CD4-positive, alpha-beta T cell treated with Interleukin-21 for 1 hour (primary cell): ENCODE measurements around the gene PDGFC.

ENCODE experiments used
- DNase-seq: peaks from one replicate; pipeline ENCODE4 v3.0.0-alpha.2; 2020

PDGFC gene

GRCh38 chr4:156778093-156778492, 193.5 kb downstream of the PDGFC start:
- no peak for DNase-seq

DNA sequence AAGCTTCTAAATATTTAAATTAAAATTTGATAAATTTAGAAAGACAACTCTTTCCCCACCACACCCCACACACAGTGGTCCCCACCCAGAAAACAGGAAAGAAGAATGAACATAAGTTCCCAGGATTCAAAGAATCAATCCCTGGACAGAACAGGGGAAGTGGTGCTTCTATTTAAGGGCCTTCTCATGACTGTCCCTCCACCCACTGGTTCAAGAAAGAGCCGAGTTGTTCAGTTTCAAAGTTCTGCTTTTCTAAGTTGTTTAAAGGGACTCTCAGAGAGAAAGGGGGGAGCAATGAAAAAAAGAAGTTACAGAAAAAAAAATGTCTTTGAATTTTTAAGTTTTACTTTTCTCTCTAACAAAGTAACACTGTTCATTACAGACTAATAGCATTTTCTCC, 195.8 kb downstream of the PDGFC start:
- DNase-seq: no peak

DNA sequence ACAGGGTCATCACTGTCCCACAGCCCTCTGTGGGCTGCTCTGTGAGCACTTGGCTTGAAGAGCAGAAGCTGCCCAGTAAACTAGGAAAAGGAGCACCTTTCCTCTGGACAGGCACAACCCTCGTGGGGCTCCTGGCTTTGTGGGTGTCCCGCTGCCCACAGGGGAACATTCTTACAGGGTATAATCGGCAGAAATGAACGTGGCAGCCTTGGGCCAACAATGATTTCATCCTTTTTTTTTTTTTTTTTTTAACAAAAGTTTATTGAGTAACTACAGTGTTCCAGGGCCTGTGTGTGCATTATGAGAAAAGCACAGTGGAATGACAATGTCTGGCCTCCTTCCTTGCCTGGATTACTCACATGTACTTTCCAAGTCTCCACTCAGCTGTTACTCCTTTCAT, 197.2 kb downstream of the PDGFC start:
- DNase-seq: no peak

DNA sequence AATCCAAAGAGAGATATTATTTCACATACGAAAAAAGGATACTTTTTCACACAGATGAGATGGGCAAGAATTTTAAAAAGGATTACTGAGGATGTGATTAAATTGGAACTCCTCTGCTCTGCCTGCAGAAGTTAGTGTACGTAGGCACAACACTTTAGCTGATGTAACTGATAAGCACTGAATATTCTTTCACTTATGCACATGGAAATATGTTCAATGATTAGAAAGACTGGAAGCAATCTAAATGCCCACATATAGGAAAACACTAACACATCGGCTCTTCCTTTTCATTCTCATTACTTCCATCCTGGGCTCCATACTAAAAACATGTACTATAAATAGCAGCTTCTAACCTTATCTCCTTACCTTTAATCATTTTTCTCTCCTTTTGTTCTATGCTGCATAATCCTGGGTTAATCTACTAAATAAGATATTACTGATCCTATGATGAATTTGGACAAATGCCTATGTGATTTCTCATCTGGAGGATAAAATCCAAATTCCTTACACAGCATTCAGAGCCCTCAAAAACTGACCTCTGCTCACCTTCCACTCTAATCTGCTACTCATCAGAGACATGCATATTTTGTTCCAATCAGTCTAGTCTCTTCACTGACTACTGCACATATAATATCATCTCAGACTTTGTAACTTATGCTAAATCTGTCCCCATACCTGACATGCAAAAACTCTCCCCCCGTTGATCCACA, 197.8 kb downstream of the PDGFC start:
- DNase-seq: no peak

DNA sequence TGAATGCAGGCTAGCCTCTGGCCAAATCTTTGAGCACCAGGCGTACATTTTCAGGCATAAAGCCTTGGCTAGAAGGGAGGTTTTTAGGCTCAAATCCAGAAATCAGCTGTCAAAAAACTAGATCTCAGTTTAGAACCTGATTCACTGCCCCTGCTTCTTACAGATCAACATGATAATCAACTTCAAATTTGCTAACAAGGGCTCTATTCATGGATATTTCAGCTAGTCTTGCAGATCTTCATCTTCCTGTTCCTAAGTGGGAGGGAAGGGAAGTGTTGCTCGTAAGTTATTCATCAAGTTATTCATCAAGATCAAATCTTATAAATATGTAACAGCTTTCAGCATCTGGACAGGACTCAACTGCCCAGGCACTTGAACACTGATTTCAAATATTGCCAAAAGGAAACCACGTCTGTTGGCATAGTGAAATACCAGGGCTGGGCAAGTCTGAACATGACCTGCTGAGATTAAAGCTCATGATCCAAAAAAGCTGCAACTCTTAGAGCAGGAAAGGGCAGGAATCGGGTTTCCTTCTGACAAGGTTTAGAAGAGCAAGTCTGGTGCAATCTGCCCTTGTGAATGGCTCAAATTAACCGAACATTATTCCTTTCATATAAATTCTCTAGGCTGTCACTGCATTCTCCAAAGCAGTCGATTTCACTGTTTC, 200.3 kb downstream of the PDGFC start:
- DNase-seq: no peak

DNA sequence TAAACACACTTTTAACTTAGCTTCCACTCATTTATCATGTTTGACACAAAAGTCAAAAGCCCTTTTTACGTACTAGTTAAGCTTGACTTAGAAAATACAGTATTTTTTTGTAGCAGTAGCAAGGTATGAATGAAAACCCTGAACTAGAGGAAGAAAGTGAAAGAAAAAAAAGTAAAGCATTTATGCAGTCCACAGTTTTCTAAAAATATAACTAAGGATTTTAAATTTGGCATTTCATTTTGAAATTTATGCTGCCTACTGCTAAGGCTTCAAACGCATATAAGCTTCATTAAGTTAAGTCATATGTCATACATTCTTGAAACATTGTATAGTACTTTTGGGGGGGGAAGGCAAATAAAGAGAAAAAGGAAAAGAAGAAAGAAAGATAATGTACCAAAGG, 201.5 kb downstream of the PDGFC start:
- DNase-seq: no peak

- DNase-seq: no peak
These were observed 203.6 kb downstream of the PDGFC start for GRCh38 chr4:156767911-156768415.

DNA sequence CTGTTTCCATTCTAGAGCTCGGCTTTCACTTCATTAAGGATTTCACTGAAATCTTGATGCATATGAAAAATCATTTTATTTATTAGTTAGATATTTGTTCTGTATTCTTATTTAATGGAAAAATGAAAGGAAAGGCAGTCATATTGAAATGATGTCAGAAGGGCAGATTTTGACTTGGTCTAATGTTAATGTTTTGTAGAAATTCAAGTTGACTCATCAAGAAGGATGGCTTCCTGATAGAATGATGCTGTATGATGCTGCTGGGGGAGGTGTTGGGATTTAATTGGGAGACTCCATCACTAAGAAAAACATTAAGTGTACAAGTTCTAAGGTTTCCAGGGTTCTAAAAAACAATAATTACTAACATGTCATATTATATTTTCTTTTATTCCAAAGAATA, 204.8 kb downstream of the PDGFC start:
- DNase-seq: no peak

GRCh38 chr4:156765277-156765676, 206.3 kb downstream of the PDGFC start:
- DNase-seq: no peak

GRCh38 chr4:156764846-156765245, 206.8 kb downstream of the PDGFC start:
- no peak for DNase-seq

DNA sequence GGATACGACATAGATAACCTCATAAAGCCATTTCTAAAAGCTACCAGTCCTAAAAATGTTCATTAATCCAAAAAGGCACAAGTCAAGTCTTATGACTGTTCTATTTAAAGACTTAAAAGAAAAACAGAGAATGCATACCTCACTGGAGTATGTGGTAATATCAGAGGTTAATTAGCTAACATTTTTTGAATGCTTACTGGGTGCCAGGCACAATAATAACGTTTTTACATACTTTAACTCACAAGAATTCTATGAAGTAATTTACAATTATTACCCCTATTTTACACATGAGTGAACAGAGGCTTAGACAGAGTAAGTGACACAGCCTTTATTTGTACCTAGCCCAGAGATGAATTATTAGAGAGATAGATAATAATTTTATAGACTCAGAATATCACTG, 207.5 kb downstream of the PDGFC start:
- no peak for DNase-seq

DNA sequence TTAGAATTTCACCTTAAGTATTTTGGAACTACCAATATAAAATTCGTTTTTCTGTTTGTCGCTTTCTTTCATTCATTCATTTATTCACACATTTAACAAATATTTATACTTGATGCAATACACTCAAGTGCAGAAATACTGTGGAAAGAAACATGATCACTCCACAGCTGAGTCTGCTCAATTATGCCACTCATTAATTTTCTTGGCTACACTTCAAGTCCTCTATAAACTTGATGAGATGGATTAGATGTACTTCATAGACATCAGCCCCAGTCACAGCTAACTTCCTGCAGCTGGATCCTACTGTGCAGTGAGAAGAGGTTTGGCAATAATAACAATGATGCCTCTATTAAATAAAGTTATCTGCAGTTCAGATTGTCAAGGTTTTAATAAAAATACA, 208.1 kb downstream of the PDGFC start:
- no peak for DNase-seq

DNA sequence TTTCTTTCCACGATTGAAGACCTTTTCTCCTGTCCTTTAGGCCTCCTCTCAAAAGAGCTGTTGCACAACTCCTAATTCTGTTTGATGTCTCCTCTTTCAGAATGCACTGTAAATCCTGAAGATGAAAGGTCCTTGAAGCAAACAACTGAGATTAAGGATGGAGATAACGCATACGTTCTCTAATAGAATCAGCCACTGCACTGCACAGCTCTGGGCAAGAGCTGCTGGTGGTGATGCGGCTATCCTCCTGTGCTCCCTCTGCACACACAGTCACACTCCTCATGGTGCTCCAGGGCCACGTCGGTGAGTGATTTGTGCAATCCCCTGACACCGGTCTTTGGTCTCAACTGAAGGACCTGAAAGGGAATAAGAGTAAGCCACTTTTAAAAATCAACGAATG, 208.7 kb downstream of the PDGFC start:
- no peak for DNase-seq

- no peak for DNase-seq
These were observed 215.5 kb downstream of the PDGFC start for GRCh38 chr4:156756118-156756517.

GRCh38 chr4:156754832-156755570, 216.6 kb downstream of the PDGFC start:
- DNase-seq: no peak

GRCh38 chr4:156751486-156751885, 220.1 kb downstream of the PDGFC start:
- no peak for DNase-seq

- no peak for DNase-seq
These were observed 221.9 kb downstream of the PDGFC start for GRCh38 chr4:156749426-156750403.

DNA sequence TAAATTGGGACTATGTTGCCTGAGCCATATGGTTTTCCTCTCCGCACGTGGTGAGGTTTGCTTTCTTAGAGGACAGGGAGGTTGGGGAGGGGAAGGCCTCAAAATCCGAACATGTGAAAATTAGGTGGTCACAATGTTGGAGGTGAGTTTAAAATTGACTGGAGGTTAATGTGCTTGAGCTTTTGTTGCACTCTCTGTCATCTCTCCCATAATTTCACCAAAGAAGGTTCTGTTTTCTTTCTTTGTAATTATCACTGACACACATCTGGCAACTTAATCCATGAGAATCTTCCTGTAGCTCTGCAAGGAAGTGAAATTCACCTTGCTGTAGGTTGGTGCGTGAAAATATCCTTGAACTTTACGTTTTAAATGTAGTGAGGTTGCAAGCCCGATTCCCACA, 225.5 kb downstream of the PDGFC start:
- no peak for DNase-seq

GRCh38 chr4:156738766-156739165, 232.8 kb downstream of the PDGFC start:
- DNase-seq: no peak

- DNase-seq: no peak
These were observed 236.4 kb downstream of the PDGFC start for GRCh38 chr4:156734965-156735895.

DNA sequence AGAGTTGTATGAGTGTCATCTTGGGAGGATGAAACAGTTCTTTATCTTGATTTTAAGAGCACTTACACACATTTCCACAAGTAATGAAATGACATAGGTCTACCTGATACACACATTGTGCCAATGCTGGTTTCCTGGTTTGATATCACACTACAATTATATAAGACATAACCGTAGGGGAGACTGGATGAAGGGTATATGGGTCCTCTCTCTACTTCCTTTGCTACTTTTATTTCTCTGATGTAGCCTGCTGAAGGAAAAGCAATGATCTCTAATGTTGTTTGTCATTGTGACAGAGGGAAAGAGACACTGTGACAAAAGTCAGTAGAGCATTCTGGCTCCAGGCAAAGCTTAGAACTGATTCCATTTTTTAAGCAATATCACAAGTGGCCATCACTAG, 238.0 kb downstream of the PDGFC start:
- DNase-seq: no peak

- no peak for DNase-seq
These were observed 239.0 kb downstream of the PDGFC start for GRCh38 chr4:156732634-156733033.
